Esophagus mucosa (tissue), 1 donor: ENCODE data around the gene TPRN. TPM values are rescaled to one million over a fixed set of nuclear protein-coding genes. Genes with fewer than 3 reads are reported as not detected.

Experiments
- ATAC-seq: fragments of 200-7000 bp; cut with Tn5 transposase; one replicate; pipeline ENCODE4 v1.9.1; 2020
- total RNA-seq: library from RNA; stranded (reverse); gene quantifications from one replicate; pipeline ENCODE4 v1.2.4, GENCODE V29; 2023
- donor health status: DM: yes; HTN: yes; CAD: no.

Gene TPRN
- total RNA-seq, 1 donor from 2014 or later, result 20.5 TPM

- ATAC-seq, result peak; percentile 48
Observed at GRCh38 chr9:137224830-137225694, 24.5 kb upstream of the TPRN start, which contains the start of gene CYSRT1. CYSRT1 (plus strand) TSS chr9:137225174; CDS start chr9:137225622, 448 bp downstream.

- ATAC-seq, result peak; percentile 67
Observed at GRCh38 chr9:137223078-137223970, 22.8 kb upstream of the TPRN start.

GRCh38 chr9:137222190-137223077 lies 21.9 kb upstream of the TPRN start, which contains the start of gene RNF208:
RNF208 (minus strand) TSS chr9:137222240; CDS start chr9:137221212, 1,028 bp downstream.
- ATAC-seq, result no peak

- no peak for ATAC-seq
Observed at GRCh38 chr9:137221506-137222111, 21.1 kb upstream of the TPRN start.

- no peak for ATAC-seq
Observed at GRCh38 chr9:137221095-137221505, 20.6 kb upstream of the TPRN start.

GRCh38 chr9:137220317-137221094 lies 20.0 kb upstream of the TPRN start:
- ATAC-seq, result no peak

- ATAC-seq, result no peak
Observed at GRCh38 chr9:137219757-137220316, 19.3 kb upstream of the TPRN start.

GRCh38 chr9:137218754-137219271 lies 18.3 kb upstream of the TPRN start:
- ATAC-seq, result no peak

GRCh38 chr9:137218212-137218753 lies 17.7 kb upstream of the TPRN start:
- ATAC-seq, result no peak

- peak; percentile 79 for ATAC-seq
Observed at GRCh38 chr9:137217276-137218211, 17.0 kb upstream of the TPRN start.

- ATAC-seq, result no peak
Observed at GRCh38 chr9:137216188-137216965, 15.8 kb upstream of the TPRN start.

- no peak for ATAC-seq
Observed at GRCh38 chr9:137215196-137215986, 14.8 kb upstream of the TPRN start.

- no peak for ATAC-seq
Observed at GRCh38 chr9:137214620-137215019, 14.1 kb upstream of the TPRN start.

GRCh38 chr9:137213160-137214060 lies 12.9 kb upstream of the TPRN start:
- peak; percentile 1 for ATAC-seq

- no peak for ATAC-seq
Observed at GRCh38 chr9:137212520-137212919, 12.0 kb upstream of the TPRN start.

GRCh38 chr9:137211532-137211931 lies 11.0 kb upstream of the TPRN start:
- no peak for ATAC-seq
